GM19397 (cell line): ENCODE measurements around the gene SCAPER.
A peak's percentile ranks its signal among the peaks of the same experiment; 100 is the strongest.

ENCODE experiments used
- ATAC-seq: cut with Tn5 transposase; IDR thresholded peaks from one replicate; pipeline ENCODE4 v1.9.1; 2021; ENCODE audit warnings: mild to moderate bottlenecking, moderate library complexity; ENCODE audit not compliant: unreplicated experiment

The SCAPER gene

GRCh38 chr15:76345583-76345879, 559.6 kb downstream of the SCAPER start:
- no peak for ATAC-seq

DNA sequence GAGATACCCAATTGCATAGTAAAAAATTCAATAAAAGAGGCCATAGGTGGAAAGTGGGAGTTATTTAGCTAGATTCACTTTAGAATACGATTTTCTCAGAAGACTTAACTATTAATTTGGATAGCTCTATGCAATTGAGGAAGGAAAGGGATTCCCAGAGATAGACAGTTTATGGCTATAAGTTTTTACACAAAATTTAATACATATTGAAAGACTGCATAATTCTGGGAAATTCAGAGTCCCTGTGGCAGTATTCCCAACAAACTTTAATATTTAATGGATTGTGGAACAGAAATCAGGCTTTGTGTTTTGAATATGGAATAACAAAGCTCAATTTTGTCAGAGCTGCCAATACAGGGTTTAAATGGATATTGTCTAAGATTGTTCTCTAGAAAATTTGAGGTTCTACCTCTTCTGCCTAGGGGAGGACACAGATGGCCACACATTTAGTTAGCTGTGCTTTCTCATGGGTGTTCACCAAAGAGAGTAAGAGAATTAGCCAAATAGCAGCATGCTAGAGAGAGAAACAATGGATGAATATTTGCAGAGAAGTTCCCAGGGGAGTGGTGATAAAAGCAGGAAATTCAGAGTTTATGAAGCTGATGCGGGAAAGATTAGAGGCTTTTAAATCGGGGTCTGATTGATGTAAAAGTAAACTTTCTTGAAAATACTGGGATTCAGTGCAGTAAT, 560.1 kb downstream of the SCAPER start:
- no peak for ATAC-seq

- no peak for ATAC-seq
These were observed 561.7 kb downstream of the SCAPER start for GRCh38 chr15:76343313-76343996.

GRCh38 chr15:76342382-76343201, 562.5 kb downstream of the SCAPER start:
- ATAC-seq: no peak

GRCh38 chr15:76342058-76342381, 563.1 kb downstream of the SCAPER start:
- no peak for ATAC-seq

DNA sequence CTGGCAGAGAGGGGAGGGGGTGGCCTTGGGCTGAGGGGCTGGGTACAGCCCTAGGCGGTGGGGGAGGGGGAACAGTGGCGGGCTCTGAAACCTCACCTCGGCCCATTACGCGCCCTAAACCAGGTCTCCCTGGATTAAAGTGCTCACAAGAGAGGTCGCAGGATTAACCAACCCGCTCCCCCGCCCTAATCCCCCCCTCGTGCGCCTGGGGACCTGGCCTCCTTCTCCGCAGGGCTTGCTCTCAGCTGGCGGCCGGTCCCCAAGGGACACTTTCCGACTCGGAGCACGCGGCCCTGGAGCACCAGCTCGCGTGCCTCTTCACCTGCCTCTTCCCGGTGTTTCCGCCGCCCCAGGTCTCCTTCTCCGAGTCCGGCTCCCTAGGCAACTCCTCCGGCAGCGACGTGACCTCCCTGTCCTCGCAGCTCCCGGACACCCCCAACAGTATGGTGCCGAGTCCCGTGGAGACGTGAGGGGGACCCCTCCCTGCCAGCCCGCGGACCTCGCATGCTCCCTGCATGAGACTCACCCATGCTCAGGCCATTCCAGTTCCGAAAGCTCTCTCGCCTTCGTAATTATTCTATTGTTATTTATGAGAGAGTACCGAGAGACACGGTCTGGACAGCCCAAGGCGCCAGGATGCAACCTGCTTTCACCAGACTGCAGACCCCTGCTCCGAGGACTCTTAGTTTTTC, 563.6 kb downstream of the SCAPER start:
- no peak for ATAC-seq

GRCh38 chr15:76340803-76341365, 564.3 kb downstream of the SCAPER start:
- ATAC-seq: no peak

DNA sequence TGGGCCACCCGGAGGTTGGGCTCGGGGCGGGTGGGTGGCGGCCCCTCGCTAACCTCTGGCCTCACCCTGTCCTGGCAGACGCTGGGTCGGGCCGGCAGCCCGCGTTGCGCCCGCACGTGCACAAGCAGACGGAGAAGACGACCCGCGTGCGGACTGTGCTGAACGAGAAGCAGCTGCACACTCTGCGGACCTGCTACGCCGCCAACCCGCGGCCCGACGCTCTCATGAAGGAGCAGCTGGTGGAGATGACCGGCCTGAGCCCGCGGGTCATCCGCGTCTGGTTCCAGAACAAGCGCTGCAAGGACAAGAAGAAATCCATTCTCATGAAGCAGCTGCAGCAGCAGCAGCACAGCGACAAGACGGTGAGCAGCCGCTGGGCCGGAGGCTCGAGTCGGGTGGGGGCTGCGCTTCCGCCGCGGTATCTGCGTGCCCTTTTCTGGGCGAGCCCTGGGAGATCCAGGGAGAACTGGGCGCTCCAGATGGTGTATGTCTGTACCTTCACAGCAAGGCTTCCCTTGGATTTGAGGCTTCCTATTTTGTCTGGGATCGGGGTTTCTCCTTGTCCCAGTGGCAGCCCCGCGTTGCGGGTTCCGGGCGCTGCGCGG, 564.8 kb downstream of the SCAPER start:
- no peak for ATAC-seq

DNA sequence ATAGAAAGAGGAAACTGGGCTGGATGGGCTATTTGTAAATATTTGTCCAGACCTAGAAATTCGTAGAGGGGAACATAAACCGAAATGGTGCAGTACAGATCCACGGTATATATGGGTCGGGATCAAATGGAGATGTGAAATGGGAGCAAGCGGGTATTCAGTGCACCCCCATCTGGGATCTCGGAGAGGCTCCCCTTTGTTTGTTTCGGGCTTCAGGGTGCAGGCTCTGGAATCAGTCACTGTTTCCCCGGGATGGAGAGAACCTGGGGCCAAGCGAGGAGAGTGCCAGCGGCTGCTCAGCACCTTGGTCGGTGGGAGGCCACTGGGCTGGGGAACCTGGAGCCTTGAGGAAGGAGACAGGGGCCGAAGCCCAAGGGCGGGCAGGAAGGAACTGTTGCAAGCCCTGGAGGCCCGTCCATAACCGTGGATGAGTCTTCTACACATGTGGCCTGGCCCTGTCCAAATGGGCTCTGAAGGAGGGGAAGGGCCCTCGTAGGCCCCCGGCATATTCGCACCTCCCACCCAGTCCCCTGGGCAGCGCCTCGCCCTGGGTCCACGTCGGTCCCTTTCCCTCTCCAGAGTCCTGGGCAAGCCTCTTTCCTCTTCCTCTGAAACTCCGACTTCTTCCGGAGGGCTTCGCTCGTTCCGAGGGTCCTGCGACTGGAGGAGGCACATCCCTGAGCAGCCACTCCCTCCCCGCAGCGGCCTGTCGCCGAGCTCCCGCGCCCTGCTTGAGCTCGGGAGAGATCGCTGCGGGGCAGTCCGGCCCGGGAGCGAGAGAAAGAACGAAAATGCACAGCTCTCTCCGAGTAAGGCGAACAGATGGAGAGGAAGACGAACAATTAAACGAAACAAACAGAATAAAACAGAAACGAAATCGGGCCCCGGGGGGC, 565.6 kb downstream of the SCAPER start:
- no peak for ATAC-seq

GRCh38 chr15:76338486-76339304, 566.4 kb downstream of the SCAPER start:
- ATAC-seq: no peak

GRCh38 chr15:76337696-76338485, 567.2 kb downstream of the SCAPER start:
- ATAC-seq: no peak

GRCh38 chr15:76337059-76337695, 568.0 kb downstream of the SCAPER start:
- no peak for ATAC-seq

DNA sequence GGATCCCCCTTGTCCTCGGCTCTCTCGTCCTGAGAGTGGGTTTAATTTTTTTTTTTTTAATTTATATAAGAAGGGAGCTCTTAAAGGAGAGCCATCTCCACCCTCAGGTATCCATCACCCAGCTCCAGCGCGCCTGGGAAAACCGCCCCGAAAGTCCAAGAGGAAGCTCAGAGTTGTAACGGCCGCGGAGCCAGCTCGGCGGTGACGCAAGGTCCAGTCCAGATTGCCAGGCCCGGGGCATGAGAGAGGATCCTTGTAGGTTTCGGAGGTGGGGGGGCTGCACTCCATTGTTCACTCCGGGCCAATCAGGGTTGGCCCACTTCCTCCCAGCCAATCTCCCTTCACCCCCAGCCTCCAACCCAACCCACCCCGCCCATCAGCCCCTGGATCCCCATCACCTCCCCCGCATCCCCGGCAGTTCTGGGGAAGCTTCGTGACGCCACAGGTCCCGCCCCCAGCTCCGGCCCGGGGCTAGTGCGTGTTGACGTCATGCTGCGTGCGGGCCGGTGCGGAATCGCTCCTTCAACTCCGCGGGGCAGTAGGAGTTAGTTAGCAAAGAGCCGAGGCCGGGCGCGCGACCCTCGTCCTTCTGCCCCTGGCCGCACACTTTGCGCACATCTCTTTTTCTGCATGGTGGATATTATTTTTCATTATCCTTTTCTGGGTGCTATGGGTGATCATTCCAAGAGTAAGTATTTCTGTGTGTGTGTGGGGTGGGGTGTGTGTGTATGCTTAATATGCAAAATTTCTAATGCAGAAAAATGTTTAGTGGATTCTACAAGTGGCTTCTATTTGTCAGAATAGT, 568.7 kb downstream of the SCAPER start, which contains the start of gene ISL2:
TSS of gene ISL2 (plus strand) at position 520 of the 805 bp plus-strand sequence. CDS start at position 631, 111 bp downstream.
- ATAC-seq: peak; percentile 52

- no peak for ATAC-seq
These were observed 569.6 kb downstream of the SCAPER start for GRCh38 chr15:76335307-76336253.

DNA sequence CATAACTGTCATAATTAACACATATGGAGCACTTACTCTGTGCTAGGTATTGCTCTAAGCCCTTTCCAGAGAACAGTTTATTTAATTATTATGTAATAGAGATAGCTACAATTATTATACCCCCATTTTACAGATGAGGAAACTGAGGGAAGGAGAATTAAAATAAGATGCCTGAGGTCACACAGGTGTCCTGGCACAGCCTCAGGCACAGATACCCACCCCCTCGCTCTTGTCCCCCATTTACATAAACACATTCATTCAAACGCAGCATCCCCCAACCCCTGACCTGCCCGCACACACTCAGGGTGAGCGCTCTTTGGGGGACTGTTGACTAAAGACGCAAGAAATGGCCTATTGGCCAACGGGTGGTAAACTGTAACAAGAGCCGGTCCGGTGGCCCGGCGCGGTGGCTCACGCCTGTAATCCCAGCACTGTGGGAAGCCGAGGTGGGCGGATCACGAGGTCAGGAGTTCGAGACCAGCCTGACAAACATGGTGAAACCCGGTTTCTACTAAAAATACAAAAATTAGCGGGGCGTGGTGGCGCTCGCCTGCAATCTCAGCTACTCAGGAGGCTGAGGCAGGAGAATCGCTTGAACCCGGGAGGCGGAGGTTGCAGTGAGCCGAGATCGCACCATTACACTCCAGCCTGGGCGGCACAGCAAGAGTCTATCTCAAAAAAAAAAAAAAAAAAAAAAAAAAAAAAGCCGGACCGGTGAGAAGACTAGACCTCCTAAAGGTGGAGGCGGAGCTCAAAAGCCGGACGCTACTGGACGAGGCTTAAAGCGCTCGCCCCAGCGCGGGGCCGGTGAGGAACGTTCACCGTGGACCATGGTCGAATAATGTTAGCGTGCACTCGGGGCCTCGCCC, 570.5 kb downstream of the SCAPER start:
- no peak for ATAC-seq
